Measurements from ENCODE around the gene SUPT4H1.
A peak's percentile ranks its signal among the peaks of the same experiment; 100 is the strongest.
"Not testable (repeated sequence)": the region's sequence is repeated elsewhere in the genome, so short reads cannot be mapped to it uniquely, and the experiment has no call there.

SUPT4H1 gene

GRCh38 chr17:58351831-58352595 is at the start of gene SUPT4H1:
Gene SUPT4H1, minus strand, starts transcription at chr17:58352201. Its CDS starts 66 bp downstream, at chr17:58352135.
- peak; percentile 75 to 93 for DNase-seq

GRCh38 chr17:58401287-58401686 is 49.3 kb upstream of the SUPT4H1 start:
- DNase-seq: no peak

GRCh38 chr17:58400826-58401225 is 48.8 kb upstream of the SUPT4H1 start:
- no peak for DNase-seq

- no peak for DNase-seq
Measured at GRCh38 chr17:58399974-58400373, 48.0 kb upstream of the SUPT4H1 start.

GRCh38 chr17:58398574-58399266 is 46.7 kb upstream of the SUPT4H1 start:
- no peak for DNase-seq

GRCh38 chr17:58397421-58397820 is 45.4 kb upstream of the SUPT4H1 start:
- DNase-seq: not testable (repeated sequence)

- no peak for DNase-seq
Measured at GRCh38 chr17:58396173-58396572, 44.2 kb upstream of the SUPT4H1 start.

GRCh38 chr17:58394534-58395223 is 42.7 kb upstream of the SUPT4H1 start:
- DNase-seq: no peak

GRCh38 chr17:58391302-58391984 is 39.4 kb upstream of the SUPT4H1 start:
- no peak for DNase-seq

- no peak for DNase-seq
Measured at GRCh38 chr17:58390884-58391283, 38.9 kb upstream of the SUPT4H1 start.

- no peak for DNase-seq
Measured at GRCh38 chr17:58388302-58389190, 36.5 kb upstream of the SUPT4H1 start.

- DNase-seq: no peak
Measured at GRCh38 chr17:58387834-58388233, 35.8 kb upstream of the SUPT4H1 start.

- DNase-seq: no peak
Measured at GRCh38 chr17:58386708-58387107, 34.7 kb upstream of the SUPT4H1 start.

- DNase-seq: no peak
Measured at GRCh38 chr17:58385359-58385899, 33.4 kb upstream of the SUPT4H1 start.

GRCh38 chr17:58384897-58385296 is 32.9 kb upstream of the SUPT4H1 start:
- DNase-seq: no peak

GRCh38 chr17:58383892-58384462 is 32.0 kb upstream of the SUPT4H1 start:
- no peak for DNase-seq

- DNase-seq: no peak
Measured at GRCh38 chr17:58382872-58383242, 30.9 kb upstream of the SUPT4H1 start.

- no peak for DNase-seq
Measured at GRCh38 chr17:58382108-58382871, 30.3 kb upstream of the SUPT4H1 start.

- no peak for DNase-seq
Measured at GRCh38 chr17:58381124-58382035, 29.4 kb upstream of the SUPT4H1 start.

Data from NCI-H446 (cell line).